Measurements from ENCODE around the gene TFB2M. TPM values are rescaled to one million over a fixed set of nuclear protein-coding genes. Genes with fewer than 3 reads are reported as not detected.
"Not testable (repeated sequence)": the region's sequence is repeated elsewhere in the genome, so short reads cannot be mapped to it uniquely, and the experiment has no call there.

TFB2M gene
- polyA plus RNA-seq (ENCODE audit: insufficient read length in 12 of 12) = 10 to 100 TPM in 10 of 12 donors, 1 to 10 TPM in 1, not detected in 1; 5.9 to 15.7 (median 12.9) TPM
- long read RNA-seq, donor 1, transcript TFB2M-201 (8 exons, 1,848 nt) = major isoform, 5 of 5 reads
- long read RNA-seq, donor 1, partial matches to known transcripts = 0 of 5 reads
- long read RNA-seq, donor 1, other reads (novel, unspliced or antisense) = 0 of 5 reads
- long read RNA-seq, donor 2, transcript TFB2M-201 (8 exons, 1,848 nt) = major isoform, 12 of 12 reads
- long read RNA-seq, donor 2, partial matches to known transcripts = 0 of 12 reads
- long read RNA-seq, donor 2, other reads (novel, unspliced or antisense) = 0 of 12 reads
- long read RNA-seq, donor 3 = 0 reads
- long read RNA-seq, donor 4, partial matches to known transcripts = 0 of 3 reads
- long read RNA-seq, donor 4, other reads (novel, unspliced or antisense) = 0 of 3 reads
- long read RNA-seq, donor 5, transcript TFB2M-201 (8 exons, 1,848 nt) = major isoform, 9 of 9 reads
- long read RNA-seq, donor 5, partial matches to known transcripts = 0 of 9 reads
- long read RNA-seq, donor 5, other reads (novel, unspliced or antisense) = 0 of 9 reads
- long read RNA-seq, donor 6, partial matches to known transcripts = 0 of 2 reads
- long read RNA-seq, donor 6, other reads (novel, unspliced or antisense) = 0 of 2 reads
- long read RNA-seq, donor 7, transcript TFB2M-201 (8 exons, 1,848 nt) = major isoform, 5 of 5 reads
- long read RNA-seq, donor 7, partial matches to known transcripts = 0 of 5 reads
- long read RNA-seq, donor 7, other reads (novel, unspliced or antisense) = 0 of 5 reads
- long read RNA-seq, donor 8, transcript TFB2M-201 (8 exons, 1,848 nt) = major isoform, 5 of 5 reads
- long read RNA-seq, donor 8, partial matches to known transcripts = 0 of 5 reads
- long read RNA-seq, donor 8, other reads (novel, unspliced or antisense) = 0 of 5 reads
- long read RNA-seq, donor 9, transcript TFB2M-201 (8 exons, 1,848 nt) = major isoform, 6 of 6 reads
- long read RNA-seq, donor 9, partial matches to known transcripts = 0 of 6 reads
- long read RNA-seq, donor 9, other reads (novel, unspliced or antisense) = 0 of 6 reads
- long read RNA-seq, donor 10, partial matches to known transcripts = 0 of 2 reads
- long read RNA-seq, donor 10, other reads (novel, unspliced or antisense) = 0 of 2 reads
- long read RNA-seq, donor 11, transcript TFB2M-201 (8 exons, 1,848 nt) = major isoform, 5 of 5 reads
- long read RNA-seq, donor 11, partial matches to known transcripts = 0 of 5 reads
- long read RNA-seq, donor 11, other reads (novel, unspliced or antisense) = 0 of 5 reads

DNA sequence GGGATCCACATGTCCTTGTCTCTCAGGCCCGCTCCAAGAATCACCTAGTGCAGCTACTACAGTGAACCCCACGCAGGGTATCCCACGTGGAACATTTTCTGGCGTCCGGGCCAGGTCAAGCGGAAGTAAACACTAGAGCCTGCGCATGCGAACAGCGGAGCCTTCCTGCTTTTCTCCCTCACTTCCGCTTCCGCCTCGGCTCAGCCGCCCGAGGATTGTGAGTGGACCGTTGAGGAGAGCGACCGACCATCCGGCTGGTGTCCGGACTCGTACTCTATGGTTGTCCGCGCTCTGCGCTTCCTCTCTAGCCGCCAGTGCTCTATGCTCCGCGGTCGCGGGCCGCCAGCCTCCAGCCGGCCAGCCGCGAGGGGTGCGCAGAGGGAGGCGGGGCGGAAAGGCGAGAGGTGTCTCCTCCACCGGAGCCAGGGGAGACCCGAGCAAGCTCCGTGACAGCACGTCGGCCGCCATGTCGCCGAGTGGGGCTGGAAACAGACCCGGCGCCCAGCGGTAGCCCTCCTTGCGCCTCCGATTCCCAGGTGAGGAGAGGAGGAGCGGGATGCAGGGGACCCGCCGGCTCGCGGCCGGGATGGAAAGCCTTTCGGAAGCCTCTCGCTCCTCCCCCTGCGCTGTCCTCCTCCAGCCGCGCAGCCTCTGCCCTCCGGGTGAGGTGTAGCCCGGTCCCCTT, at the start of gene TFB2M, which contains the start of gene CNST:
TSS of gene TFB2M (minus strand) at position 134 of the 685 bp plus-strand sequence. CDS start at position 11, 123 bp downstream.
TSS of gene CNST (plus strand) at position 329 of the 685 bp plus-strand sequence. CDS start 25,107 bp downstream, outside the sequence.
- DNase-seq = peak; percentile 99

DNA sequence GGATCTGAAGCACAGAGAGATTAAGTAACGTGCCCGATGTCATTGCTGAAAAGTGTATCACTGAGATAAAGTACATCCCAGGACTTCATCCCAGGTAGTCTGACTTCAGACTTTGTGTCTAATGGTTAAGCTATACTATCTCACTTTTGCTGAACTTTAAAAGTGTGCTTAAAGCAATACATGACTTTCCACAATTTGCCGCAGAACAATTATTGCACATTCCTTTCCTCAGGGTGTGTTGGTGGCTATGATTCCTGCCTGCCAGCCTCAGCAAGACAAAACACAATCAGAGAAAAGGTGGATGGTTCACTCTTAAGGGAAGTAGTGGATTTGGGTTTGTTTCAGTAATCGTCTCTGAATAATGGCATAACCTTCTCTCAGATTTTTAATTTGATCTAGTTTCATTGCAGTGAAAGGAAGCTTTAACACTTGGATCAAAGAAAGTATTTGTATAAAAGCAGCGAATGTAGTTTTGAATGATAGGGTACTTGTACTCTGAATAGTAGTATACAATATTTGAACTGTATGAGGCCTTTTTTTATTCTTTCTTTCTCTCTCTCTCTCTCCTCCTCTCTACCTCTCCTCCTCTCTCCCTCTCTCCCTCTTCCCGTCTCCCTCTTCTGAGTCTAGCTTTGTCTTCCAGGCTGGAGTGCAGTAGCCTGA, 47.2 kb upstream of the TFB2M start:
- no peak for DNase-seq

GRCh38 chr1:246609632-246610031, 43.6 kb upstream of the TFB2M start:
- no peak for DNase-seq

GRCh38 chr1:246608616-246609376, 42.7 kb upstream of the TFB2M start:
- no peak for DNase-seq

DNA sequence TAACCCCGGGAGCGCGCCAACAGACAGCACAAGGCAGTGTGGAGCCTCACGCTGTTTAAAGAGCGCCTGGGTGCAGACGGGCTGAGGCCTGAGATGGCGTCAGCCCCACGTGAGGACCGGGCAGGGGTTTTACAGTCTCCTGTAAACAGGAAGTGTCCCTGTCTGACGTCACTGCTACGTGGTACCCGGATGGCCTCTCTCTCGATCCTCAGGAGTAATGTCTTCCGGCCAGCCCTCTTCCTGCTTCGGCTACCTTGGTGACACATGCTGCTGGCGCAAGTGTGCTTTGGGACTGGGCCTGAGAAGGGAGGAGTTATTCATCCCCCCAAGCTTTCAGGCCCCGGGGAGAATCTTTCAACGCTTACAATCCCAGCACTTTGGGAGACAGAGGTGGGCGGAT, 41.4 kb upstream of the TFB2M start:
- no peak for DNase-seq

- DNase-seq = not testable (repeated sequence)
Measured at GRCh38 chr1:246605231-246605630, 39.2 kb upstream of the TFB2M start.

GRCh38 chr1:246602194-246602593, 36.1 kb upstream of the TFB2M start:
- DNase-seq = no peak

DNA sequence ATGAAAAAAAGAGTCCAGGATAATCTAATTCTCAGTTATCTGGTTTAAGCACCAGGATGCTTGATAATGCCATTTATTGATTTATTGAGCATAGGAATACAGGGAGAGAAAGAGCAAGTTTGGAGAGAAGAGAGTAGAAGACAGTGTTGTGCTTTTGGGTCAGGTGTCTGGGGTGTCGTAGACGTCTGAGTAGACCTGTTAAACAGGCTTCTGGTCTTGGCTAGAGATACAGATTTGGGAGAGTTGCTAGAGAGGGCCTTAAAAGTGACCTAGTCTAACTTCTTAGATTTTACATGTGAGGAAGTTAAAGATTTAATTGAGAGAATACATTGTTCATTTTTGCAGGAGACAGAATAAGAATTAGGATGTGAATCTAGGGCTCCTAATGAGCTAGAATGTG, 34.5 kb upstream of the TFB2M start:
- no peak for DNase-seq

DNA sequence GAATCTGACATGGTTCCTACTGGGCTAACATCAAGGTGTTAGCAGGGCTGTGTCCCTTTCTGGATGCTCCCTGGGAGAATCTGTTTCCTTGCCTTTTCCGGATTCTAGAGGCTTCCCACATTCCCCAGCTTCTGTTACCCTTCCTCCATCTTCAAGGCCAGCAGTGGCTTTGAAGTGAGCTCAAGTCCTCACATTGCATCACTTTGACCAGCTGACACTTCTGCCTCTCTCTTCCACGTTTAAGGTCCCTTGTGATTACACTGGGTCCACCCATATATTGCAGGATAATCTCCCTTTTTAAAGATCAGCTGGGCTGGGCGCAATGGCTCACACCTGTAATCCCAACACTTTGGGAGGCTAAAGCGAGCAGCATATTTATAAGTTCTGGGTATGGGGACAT, 33.3 kb upstream of the TFB2M start:
- DNase-seq = no peak

DNA sequence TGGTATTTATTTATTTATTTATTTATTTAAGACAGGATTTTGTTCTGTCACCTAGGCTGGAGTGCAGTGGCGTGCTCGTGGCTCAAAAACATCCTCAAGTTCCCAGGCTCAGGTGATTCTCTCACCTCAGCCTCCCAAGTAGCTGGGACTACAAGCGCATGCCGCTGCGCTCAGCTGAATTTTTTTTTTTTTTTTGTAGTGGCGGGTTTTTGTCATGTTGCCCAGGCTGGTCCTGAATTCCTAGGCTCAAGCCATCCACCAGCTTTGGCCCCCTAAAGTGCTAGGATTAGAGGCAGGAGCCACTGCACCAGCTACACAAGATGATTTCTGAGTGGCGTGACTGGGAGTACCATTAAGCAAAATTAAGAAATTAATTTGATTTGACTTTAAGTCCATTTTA, 31.9 kb upstream of the TFB2M start:
- no peak for DNase-seq

- DNase-seq = peak; percentile 59
Measured at GRCh38 chr1:246597340-246597739, 31.3 kb upstream of the TFB2M start.

GRCh38 chr1:246595146-246595545, 29.1 kb upstream of the TFB2M start:
- no peak for DNase-seq

- peak; percentile 35 for DNase-seq
Measured at GRCh38 chr1:246592695-246593094, 26.6 kb upstream of the TFB2M start.

GRCh38 chr1:246591958-246592357, 25.9 kb upstream of the TFB2M start:
- DNase-seq = no peak

DNA sequence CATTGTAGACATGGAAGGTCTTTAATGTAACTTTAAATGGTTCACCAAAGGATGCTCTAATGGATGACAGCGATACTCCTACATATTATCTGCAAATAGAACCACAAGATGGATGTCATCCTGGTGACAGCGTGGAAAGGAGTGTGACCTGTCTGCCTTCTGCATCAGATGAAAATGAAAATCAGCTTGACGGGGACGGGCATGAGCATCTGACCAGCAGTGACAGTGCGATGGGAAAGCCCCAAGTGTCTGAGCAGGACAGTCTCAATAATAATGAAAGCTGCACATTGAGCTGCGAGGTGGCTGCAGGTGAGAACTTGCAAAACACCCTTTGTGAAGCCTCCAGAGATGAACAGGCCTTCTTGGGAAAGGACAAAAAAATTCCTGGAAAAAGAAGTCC, 25.4 kb upstream of the TFB2M start:
- no peak for DNase-seq

DNA sequence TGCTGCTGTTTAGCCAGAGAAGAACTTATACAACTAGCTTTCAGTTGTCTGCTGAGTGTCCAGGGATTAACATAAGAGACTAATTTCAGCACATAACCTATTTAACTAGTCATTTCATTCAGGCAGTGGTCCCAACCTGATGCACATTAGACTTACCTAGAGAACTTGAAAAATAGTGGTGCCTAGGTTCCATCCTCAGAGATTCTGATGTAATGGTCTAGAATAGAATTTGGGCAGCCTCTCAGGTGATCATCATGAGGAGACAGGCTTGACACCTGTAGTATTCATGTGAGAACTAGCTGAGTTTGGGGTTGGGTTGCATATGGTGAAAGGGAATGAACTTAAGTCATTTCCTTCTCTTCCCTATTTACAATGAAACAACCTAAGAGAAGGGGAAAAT, 25.0 kb upstream of the TFB2M start:
- no peak for DNase-seq

DNA sequence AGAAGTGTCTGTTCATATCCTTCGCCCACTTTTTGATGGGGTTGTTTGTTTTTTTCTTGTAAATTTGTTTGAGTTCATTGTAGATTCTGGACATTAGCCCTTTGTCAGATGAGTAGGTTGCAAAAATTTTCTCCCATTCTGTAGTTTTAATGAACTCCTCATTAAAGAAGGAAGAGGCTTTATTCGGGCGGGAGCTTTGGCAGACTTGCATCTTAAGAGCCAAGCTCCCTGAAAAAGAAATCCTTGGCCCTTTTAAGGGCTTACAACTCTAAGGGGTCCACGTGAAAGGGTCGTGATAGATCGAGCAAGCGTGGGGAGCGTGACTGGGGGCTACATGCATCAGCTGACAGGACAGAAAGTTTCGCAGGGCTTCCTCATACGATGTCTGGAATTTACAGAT, 23.9 kb upstream of the TFB2M start:
- DNase-seq = not testable (repeated sequence)

- no peak for DNase-seq
Measured at GRCh38 chr1:246588159-246588721, 22.2 kb upstream of the TFB2M start.

- no peak for DNase-seq
Measured at GRCh38 chr1:246587606-246588005, 21.5 kb upstream of the TFB2M start.

All from muscle of arm (tissue), 14 donors.